HG03025 (cell line): Measurements from ENCODE around the gene MYPOP.
"Not testable (repeated sequence)": the region's sequence is repeated elsewhere in the genome, so short reads cannot be mapped to it uniquely, and the experiment has no call there.

Experiments used
- ATAC-seq: cut with Tn5 transposase; IDR thresholded peaks from one replicate; pipeline ENCODE4 v1.9.1; 2021; ENCODE audit warnings: mild to moderate bottlenecking, moderate library complexity; ENCODE audit not compliant: unreplicated experiment, low FRiP score

MYPOP gene

DNA sequence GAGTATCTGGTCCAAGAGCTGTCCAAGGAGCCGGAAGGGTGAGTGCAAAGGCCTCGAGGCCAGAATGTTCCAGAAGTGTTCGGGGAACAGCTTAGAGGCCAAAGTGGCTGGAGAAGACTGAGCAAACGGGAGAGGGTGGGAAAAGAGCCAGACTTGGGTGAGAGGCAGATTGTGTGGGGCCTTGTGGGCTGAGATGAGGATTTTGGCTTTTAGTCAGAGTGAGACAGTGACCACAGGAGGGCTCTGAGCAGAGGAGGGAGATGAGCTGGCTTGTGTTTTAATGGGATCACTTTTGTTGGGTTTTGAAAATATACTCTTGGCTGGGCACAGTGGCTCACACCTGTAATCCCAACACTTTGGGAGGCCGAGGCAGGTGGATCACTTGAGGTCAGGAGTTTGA, 6.5 kb upstream of the MYPOP start:
- ATAC-seq, result no peak

DNA sequence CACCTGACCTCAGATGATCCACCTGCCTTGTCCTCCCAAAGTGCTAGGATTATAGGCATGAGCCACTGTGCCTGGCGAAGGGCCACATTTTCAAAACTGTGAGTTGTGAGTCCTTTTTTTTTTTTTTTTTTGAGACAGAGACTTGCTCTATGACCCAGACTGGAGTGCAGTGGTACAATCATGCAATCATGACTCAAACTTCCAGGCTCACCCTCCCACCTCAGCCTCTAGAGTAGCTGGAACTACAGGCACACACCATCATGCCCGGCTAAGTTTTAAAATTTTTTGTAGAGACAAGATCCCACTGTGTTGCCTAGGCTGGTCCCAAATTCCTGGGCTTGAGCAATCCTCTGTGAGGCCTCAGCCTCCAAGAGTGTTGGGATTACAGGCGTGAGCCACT, 3.8 kb upstream of the MYPOP start:
- ATAC-seq, result no peak

DNA sequence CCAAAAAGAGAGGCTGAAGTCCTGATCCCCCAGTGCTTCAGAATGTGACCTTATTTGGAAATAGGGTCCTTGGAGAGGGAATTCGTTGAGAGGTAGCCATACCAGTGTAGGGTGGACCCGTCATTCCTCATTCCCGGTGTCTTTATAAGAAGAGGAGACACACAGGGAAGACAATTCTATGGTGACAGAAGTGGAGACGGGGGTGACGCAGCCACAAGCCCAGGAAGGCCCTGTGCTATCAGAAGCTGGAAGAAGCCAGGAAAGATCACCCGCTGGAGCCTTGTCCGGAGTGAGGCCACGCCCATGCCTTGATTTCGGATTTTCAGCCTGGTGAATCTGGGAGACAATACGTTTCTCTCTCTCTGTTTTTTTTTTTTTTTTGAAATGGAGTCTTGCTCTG, 2.6 kb upstream of the MYPOP start:
- ATAC-seq, result no peak

DNA sequence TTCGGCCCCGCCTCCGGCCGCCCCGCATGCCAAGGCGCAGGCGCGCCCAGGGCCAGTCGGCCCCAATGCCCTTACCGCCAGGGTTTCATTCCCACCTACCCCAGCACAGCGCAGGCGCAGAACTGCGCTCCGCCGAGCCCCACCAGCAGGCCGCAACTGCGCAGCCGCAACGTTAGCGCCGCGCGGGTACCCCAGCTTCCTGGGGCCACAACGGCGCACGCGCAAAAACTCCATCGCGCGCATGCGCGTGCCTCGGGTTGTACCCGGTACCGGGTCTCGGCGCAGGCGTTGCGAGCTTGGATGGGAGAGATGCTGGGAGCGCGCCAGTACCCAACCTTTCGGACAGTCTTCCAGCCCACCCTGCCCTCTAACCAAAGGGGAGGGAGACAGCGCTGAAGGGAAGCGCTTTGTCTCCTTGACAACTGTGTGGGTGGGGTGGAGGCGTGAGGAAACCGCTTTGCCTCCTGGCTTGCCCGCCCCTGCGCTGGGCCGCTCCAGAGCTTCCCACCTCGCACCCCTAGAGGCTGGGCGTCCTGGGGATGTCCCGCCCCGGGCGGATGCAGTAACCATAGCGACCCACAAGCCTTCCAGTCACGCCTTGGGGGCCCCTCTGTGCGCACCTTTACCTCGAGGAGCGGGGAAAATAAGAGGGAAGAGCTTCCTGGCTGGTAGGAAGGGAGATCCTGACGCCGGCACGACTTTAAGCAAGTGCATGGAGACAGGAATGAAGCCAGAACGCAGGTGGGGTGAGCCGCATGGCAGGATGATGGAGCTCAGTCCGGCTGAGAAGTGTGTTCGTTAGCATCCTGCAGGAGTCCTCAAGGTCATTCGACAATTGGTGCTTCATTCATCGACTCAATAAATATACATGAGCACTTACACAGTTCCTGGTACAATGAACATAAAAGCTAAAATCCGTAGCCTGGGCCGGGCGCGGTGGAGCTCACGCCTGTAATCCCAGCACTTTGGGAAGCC, 525 bp upstream of the MYPOP start:
- ATAC-seq, result peak; percentile 75

DNA sequence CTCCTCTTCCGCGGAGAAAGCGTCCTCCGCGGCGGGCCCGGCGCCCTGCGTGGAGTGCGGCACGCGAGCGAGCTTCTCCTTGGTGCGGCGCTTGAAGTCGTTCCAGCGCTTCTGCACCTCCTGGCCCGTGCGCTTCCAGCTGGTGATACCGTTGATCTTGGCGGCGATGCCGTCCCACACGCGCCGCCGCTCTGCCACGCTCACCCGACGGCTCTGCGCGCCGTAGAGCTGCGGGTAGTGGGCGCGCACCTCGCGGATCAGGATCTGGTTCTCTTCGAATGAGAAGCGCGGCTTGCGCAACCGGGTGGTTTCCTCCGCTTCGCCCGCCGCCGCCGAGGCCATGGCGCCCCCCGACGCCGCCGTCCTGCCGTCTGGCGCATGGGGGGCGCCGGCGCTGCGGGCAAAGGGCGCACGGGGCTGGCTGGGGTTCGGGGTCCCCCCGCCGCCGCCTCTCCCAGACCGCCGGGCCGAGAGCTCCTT, 941 bp downstream of the MYPOP start:
- ATAC-seq, result no peak

DNA sequence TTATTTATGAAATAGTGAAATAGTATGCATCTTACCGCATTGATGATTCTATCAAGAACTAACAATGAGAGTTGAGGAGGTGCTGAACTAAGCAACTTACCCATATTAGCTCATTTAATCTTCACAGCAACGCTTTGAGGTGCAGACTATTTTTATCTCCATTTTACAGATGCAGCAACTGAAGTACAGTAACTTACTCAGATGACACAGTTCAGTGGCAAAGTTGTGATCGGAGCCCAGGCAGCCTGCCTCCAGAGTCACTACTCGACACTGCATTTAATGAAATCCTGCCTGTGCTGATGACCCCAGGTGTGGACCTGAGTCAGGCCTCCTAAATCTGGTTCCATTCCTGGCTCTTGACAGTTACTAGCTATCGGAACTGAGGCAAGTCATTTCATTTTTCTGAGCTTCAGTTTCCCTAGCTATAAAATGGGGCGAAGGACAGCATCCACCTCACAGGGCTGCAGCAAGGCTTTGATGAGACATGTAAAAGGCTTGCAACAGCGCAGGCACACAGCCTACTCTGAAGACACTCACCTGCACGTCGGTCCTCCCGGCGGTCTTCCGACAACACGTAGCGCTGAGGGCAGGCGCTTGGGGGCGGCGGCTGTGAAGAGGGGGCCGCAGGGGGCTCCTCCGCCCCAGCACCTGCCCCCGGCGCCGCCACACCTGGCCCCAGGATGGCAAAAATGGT, 1.5 kb downstream of the MYPOP start:
- ATAC-seq, result no peak

DNA sequence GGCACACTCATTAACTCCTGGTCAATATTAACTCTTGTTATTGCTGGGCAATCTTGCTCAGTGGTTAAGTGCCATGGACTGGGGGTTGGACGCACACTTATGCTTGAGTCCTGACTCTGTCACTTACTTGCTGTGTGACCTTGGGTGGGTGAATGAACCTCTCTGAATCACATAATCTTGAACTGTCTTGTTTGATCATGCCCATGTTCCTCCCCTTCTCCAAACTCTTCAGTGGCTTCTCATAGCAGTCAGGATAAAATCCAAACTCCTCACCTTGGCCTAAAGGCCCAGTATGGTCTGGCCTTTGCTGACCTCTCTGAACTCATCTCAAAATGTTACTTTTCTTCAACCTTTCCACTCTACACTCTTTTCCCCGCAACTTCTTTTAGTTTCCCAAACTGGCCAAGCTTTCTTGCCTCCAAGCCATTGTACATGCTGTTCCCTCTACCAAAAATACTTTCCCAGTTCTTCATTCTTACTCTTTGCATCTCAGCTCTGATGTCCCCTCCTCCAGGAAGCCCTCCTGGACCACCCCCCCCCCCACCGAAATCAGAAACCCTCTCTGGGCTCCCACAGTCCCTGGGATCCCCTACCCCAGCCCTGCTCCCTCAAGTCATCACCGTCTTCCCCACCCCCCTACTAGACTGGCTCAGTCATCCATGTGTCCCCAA, 2.4 kb downstream of the MYPOP start:
- no peak for ATAC-seq

DNA sequence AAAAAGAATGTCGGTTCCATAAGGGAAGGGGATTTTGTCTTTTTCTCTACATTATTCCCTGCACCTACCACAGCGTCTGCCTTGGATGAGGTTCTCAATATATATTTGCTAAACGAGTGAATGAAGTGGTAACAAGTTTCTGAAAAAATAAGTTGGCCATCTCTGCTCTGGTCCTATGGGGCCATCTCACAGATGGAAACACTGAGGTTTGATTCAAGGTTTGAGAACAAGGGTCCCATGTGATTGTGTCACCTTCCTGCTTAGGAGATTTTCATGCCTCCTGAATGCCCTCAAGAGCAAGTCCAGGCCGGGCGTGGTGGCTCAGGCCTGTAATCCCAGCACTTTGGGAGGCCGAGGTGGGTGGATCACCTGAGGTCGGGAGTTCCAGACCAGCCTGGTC, 3.2 kb downstream of the MYPOP start:
- no peak for ATAC-seq

DNA sequence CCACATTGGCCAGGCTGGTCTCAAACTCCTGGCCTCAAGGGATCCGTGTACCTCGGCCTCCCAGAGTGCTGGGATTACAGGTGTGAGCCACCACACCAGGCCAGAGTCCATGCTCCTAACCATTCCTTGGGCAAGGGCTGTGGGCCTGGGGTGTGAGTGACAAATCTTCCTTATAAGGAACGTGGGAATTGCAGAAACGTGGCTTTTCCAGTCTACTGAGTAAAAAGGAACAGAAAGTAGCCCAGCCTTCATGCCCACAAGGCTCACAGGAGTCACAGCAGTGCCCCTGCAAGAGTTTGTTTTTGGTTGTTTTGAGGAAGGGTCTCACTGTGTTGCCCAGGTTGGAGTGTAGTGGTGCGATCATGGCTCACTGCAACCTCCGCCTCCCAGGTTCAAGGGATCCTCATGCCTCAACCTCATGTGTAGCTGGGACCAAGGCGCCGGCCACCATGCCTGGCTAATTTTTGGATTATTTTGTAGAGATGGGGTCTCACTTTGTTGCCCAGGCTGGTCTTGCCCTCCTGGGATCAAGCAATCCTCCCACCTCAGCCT, 5.1 kb downstream of the MYPOP start:
- no peak for ATAC-seq

DNA sequence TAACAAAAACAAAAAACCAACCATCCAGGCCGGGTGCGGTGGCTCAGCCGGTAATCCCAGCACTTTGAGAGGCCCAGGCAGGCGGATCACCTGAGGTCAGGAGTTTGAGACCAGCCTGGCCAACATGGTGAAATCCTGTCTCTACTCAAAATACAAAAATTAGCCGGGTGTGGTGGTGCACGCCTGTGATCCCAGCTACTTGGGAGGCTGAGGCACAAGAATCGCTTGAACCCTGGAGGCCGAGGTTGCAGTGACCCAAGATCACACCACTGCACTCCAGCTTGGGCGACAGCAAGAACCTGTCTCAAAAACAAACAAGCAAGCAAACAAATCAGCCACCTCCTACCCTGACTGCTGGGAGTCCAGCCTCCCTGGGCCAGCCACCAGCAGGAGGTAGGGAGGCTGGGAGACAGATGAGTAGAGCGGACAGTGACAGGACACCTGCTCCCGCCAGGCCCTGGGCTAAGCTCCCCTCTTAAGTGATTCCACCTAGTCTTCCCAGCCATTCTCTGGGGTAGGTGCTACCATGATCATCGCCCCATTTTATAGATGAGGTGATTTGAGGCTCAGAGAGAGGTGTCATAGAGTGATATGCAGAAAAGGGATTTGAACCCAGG, 6.3 kb downstream of the MYPOP start:
- not testable (repeated sequence) for ATAC-seq

DNA sequence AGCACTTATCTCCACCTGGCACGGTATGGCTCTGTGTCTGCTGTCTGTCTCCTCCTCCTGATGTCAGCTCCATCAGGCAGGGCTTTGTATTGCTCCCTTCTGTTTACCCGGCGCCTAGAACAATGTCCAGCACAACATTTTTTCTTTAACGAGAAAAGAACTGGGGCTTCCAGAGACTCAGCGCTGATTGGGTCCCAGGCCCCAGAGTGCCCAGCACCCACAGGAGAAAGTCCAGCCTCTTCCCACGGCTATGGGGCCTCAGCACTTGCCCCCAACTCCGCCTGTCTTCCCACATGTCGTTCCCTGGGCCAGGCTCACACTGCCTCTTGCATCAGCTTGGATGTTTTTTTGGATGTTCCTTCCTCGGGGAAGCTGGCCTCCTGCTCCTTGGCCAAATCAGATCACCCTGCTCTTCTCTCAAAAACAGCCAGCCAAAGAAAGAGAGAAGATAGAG, 6.9 kb downstream of the MYPOP start:
- no peak for ATAC-seq

DNA sequence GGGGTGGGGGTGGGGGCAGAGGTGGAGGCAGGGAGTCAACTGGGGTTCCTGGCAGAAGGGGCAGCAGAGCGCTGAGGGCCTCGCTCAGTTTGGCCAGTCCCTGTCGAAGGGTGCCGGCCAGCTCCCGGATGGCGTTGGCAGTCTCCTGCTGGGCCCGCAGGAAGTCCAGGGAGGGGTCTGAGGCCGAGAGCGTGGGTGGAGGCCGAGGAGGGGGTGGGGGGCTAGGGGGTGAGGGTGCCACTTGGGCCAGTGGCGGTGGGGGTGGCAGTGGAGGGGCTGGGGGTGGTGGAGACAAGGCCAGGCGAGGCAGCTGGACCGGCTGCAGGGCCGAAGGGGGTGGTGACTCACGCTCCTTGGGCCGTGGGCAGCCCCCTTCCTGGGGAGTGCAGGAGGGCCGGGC, 11.5 kb downstream of the MYPOP start:
- ATAC-seq, result no peak

DNA sequence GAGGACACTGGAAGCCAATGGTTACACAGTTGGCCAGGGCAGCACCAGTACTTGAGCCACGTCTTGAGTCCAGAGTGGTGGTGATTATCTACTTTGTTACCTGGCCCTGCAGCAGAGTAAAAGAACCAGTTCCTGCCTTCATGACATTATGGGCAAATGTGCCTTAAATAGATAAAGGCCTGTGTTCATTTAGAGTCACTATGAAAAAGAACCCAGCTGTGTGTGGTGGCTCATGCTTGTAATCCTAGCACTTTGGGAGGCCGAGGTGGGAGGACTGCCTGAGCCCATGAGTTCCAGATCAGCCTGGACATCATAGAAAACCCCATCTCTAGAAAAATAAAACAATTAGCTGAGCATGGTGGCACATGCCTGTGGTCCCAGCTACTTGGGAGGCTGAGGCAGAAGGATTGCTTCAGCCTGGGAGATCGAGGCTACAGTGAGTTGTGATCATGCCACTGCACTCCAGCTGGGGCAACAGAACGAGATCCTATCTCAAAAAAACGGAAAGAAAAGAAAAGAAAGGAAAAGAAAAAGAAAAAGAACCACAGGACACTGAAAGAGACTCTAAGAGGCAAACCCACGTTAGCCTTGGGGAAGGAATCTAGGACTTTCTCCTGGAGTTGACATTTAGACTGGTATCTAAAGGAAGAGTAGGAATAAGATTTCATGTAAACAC, 13.1 kb downstream of the MYPOP start:
- no peak for ATAC-seq

DNA sequence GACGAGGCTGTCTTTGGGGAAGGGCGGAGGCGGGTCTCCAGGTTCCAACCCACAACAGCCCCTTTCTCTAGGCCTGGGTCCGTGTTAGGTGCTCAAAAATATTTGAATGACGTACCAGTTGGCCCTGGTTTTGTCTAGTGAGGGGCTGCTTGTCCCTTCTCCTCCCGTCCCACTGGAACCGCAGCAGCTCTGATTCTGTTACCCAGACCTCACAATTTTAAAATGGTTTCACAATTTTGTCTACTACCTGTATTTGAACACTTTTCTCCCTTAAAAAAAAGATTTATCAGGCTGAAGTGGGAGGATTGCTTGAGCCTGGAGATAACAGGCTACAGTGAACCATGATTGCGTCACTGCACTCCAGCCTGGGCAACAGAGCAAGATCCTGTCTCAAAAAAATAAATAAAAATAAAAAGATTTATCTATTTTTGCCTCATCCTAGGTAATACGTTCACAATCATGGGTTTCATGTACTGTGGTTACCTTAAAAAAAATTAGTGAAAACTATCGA, 15.2 kb downstream of the MYPOP start:
- no peak for ATAC-seq

DNA sequence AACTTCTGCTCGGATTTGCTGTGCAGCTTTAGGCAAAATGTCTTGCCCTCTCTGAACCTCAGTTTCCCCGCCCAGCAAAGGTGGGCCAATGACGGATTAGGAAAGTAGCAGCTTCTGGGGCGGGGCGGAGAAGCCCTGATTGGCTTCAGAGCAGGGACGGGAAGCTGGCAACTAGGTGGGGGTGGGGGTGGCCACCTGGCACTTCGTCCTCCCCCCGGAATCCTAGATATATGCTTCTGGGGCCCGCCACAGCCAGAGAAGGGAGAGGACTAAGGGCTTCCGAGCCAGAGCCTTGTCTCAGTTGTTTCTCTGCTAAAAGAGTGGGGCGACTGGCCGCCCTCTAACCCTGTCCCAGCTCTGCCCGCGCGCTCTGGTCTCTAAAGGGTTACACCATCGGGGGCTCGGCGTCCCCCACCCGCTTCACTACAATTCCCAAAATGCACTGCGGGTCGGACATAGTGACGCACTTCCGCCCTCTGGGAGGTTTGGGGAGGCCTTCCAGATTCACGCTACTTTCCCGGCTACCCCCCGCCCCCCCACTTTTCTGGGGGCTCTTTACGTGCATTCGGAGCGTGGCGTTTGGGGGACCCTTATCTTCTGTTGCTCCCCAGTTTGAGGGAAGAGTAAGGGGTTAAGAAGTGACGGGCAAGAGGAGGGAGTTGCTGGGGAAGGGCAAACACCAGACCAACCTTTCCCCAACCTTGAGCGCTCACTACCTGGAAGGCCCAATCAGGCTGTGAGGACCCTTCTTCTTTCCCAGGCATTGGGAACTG, 15.8 kb downstream of the MYPOP start:
- peak; percentile 44 for ATAC-seq

DNA sequence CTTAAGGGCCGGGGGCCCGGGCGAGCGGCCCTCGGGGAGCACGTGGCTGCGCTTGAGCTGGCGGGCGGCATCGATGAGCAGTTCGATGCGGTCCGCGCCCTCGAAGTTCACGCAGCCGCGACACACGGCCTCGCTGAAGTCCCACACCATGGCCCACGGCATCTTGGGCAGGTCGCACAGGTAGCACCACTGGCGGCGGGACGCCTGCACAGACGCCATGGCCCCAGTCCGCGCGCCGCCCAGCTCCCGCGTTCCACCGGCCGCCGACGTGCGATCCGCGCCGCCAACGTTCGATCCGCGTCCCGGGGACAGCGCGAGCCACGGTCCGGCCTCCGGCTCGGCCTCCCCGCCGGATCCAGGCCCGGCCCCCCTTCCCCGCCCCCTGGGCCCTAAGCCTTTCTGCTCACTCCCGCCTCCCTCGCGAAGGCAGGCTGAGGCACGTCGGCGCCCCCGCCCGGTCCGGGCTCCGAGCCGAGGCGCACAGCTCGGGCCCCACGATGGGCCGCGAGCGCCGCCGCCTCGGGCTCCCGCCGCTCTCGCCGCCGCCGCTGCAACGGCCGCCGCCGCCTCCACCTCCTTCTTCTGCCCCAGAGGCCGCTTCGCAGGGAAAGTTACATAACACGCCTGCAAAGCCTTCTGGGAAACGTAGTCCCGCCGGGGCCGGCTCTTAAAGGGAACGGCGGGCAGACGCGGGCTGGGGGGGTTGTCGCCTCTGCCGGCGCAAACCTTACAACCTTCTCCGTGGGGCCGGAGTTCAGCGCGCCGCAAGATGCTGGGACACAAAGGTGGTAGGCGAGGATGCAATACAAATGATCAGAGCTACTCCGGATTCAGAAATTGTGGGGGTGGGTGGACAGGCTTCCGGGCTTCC, 16.6 kb downstream of the MYPOP start, which contains the start of gene IRF2BP1:
IRF2BP1 (minus strand) TSS at position 586 of the 871 bp plus-strand sequence; CDS start at position 219, 367 bp downstream.
- ATAC-seq, result peak; percentile 46

DNA sequence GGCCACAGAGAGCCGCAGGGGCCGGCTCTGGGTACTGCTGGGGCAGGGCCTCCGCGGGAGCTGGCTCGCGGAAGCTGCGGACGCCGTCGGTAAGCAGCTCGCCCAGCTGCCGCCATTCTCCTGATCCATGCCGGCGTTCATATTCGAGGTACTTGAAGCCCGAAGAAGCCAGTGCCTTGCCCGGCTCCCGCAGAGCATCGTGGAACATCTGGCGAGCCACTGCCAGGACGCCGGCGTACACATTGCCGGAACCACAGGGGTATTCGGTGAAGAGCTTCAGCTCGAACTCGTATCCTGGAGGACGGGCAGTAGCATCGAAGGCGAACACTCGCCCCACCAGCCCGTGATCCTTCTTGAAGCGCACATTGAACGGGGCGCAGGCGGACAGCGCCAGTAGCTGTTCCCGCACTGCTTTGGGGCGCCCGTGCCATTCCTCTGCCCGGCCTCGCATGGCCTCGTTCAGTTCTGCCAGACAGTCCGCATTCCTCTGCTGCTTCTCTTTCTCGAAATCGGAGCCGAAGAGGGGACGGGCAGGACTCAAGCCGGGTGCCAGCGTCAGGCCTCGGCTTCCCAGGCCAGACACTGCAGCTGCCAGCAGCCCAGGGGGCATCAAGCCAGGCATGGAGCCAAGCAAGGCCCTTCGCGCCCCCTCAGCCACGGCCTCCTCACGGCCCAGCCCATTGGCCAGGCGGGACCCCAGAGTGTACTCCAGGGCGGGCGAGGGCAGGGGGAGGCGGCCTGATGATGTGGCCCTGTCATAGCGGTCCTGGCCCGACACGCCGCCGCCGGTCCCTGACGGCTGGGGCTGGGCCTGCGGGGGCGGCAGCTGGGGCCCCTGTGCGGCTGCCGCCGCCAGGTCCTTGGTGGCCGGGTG, 17.5 kb downstream of the MYPOP start:
- no peak for ATAC-seq
